WI38 (cell line): Measurements from ENCODE around the gene DPF3.

Experiments used
- H3K4me3 ChIP-seq: 2 replicates; pipeline ENCODE4 v1.5.1; 2011; ENCODE audit warnings: low read depth, mild to moderate bottlenecking, control low read depth, low read length
- CTCF ChIP-seq: IDR thresholded peaks from 2 replicates; pipeline ENCODE4 v1.5.1; 2012; ENCODE audit warnings: low read depth, mild to moderate bottlenecking, control low read depth, low read length

Gene DPF3

GRCh38 chr14:72855913-72856312 lies 38.0 kb downstream of the DPF3 start:
- no peak overlapping the region for H3K4me3 ChIP-seq
- no peak for TF ChIP-seq CTCF

GRCh38 chr14:72852194-72852593 lies 41.7 kb downstream of the DPF3 start:
- H3K4me3 ChIP-seq, result no peak overlapping the region
- no peak for TF ChIP-seq CTCF

GRCh38 chr14:72851635-72852034 lies 42.3 kb downstream of the DPF3 start:
- no peak overlapping the region for H3K4me3 ChIP-seq
- no peak for TF ChIP-seq CTCF

- H3K4me3 ChIP-seq, result no peak overlapping the region
These were observed 43.5 kb downstream of the DPF3 start for GRCh38 chr14:72850360-72850759.

GRCh38 chr14:72849222-72849621 lies 44.7 kb downstream of the DPF3 start:
- H3K4me3 ChIP-seq, result no peak overlapping the region
- no peak for TF ChIP-seq CTCF

More at GRCh38 chr14:72850360-72850759, 43.5 kb downstream of the DPF3 start:
- no peak for TF ChIP-seq CTCF

GRCh38 chr14:72847721-72848120 lies 46.2 kb downstream of the DPF3 start:
- H3K4me3 ChIP-seq, result no peak overlapping the region
- TF ChIP-seq CTCF, result no peak

GRCh38 chr14:72845683-72846082 lies 48.2 kb downstream of the DPF3 start:
- TF ChIP-seq CTCF, result no peak
- no peak overlapping the region for H3K4me3 ChIP-seq
